ENCODE data around the gene TAS2R30.
"Not testable (repeated sequence)": the region's sequence is repeated elsewhere in the genome, so short reads cannot be mapped to it uniquely, and the experiment has no call there.

The TAS2R30 gene

GRCh38 chr12:11152725-11153124 lies 18.3 kb upstream of the TAS2R30 start:
- intact Hi-C loops (cut with micrococcal nuclease): no loop called here
- no peaks in the 10 kb centered on the region for H3K27me3 Mint-ChIP-seq
- H3K9me3 Mint-ChIP-seq: peaks cover 18% of the 10 kb centered on the region
- no peak overlapping the region for H3K4me3 Mint-ChIP-seq
- peaks cover 20% of the 10 kb centered on the region for H3K36me3 Mint-ChIP-seq (ENCODE audit: low read depth)
- H3K4me1 Mint-ChIP-seq (ENCODE audit: low read depth): no peaks in the 10 kb centered on the region
- no peak overlapping the region for H3K27ac Mint-ChIP-seq

- H3K4me1 Mint-ChIP-seq (ENCODE audit: low read depth): no peaks in the 10 kb centered on the region
- no peaks in the 10 kb centered on the region for H3K27me3 Mint-ChIP-seq
- intact Hi-C loops (cut with micrococcal nuclease): no loop called here
- peaks cover 12% of the 10 kb centered on the region for H3K36me3 Mint-ChIP-seq (ENCODE audit: low read depth)
- H3K9me3 Mint-ChIP-seq: peaks cover 8% of the 10 kb centered on the region
- no peak overlapping the region for H3K27ac Mint-ChIP-seq
- H3K4me3 Mint-ChIP-seq: no peak overlapping the region
Observed at GRCh38 chr12:11150832-11151231, 16.4 kb upstream of the TAS2R30 start.

GRCh38 chr12:11147420-11147819 lies 13.0 kb upstream of the TAS2R30 start:
- H3K36me3 Mint-ChIP-seq (ENCODE audit: low read depth): peaks cover 25% of the 10 kb centered on the region
- H3K4me1 Mint-ChIP-seq (ENCODE audit: low read depth): no peaks in the 10 kb centered on the region
- intact Hi-C loops (cut with micrococcal nuclease): no loop called here
- no peak overlapping the region for H3K4me3 Mint-ChIP-seq
- H3K27ac Mint-ChIP-seq: no peak overlapping the region
- no peaks in the 10 kb centered on the region for H3K27me3 Mint-ChIP-seq
- H3K9me3 Mint-ChIP-seq: peaks cover 18% of the 10 kb centered on the region

DNA sequence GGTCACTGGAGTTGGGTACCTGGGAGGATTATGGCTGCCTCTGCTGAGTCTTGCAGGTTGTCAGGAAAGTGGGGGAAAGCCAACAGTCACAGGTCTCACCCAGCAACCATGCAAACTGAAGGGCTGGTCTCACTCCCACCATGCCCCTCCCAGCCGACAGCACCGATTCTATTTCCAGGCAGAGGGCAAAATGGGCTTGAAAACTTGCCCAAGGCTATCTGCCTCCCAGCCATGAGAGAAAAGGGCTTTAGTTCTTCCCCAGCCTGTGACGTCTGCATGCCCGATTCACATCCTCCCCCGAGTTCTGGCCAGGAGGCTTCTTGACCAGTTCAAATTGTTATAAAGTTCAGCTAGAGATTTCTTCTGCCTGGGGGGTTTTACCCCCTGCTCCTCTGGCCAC lies 9.9 kb upstream of the TAS2R30 start:
- H3K27ac Mint-ChIP-seq: no peak overlapping the region
- intact Hi-C loops (cut with micrococcal nuclease): no loop called here
- peaks cover 20% of the 10 kb centered on the region for H3K36me3 Mint-ChIP-seq (ENCODE audit: low read depth)
- H3K4me1 Mint-ChIP-seq (ENCODE audit: low read depth): no peaks in the 10 kb centered on the region
- no peak overlapping the region for H3K4me3 Mint-ChIP-seq
- H3K27me3 Mint-ChIP-seq: no peaks in the 10 kb centered on the region
- H3K9me3 Mint-ChIP-seq: peaks cover 11% of the 10 kb centered on the region

GRCh38 chr12:11143352-11143751 lies 8.9 kb upstream of the TAS2R30 start:
- H3K27ac Mint-ChIP-seq: no peak overlapping the region
- H3K4me1 Mint-ChIP-seq (ENCODE audit: low read depth): no peaks in the 10 kb centered on the region
- H3K27me3 Mint-ChIP-seq: no peaks in the 10 kb centered on the region
- H3K36me3 Mint-ChIP-seq (ENCODE audit: low read depth): peaks cover 20% of the 10 kb centered on the region
- no peak overlapping the region for H3K4me3 Mint-ChIP-seq
- intact Hi-C loops (cut with micrococcal nuclease): no loop called here
- peaks cover 11% of the 10 kb centered on the region for H3K9me3 Mint-ChIP-seq

DNA sequence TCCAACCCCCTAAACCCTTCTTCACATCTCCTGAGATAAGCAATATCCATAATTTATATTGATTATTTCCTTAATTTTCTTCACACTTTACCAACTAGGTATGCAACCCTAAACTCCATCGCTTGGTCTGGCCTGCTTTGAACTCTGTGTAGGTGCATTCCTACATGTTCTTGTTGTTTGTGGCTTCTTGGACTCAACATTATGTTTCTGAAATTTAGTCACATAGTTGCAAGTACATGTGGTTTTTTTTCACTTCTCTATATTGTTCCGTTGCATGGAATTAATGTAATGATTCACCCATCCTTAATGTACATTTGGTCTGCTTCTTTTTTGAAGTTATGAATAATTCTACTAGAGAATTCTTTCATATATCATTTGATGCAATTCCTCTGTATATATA lies 1.6 kb upstream of the TAS2R30 start:
- Mint-ChIP-seq H3K4me1 (ENCODE audit: low read depth) (peaks cover 16% of the 10 kb centered on the region), H3K36me3 (ENCODE audit: low read depth) (peaks cover 3% of the 10 kb centered on the region), H3K27ac (no peak overlapping the region), H3K27me3 (no peaks in the 10 kb centered on the region), H3K4me3 (no peak overlapping the region), H3K9me3 (no peaks in the 10 kb centered on the region)
- intact Hi-C loops (cut with micrococcal nuclease): no loop called here

- Mint-ChIP-seq H3K27ac (no peak overlapping the region), H3K4me1 (ENCODE audit: low read depth) (peaks cover 16% of the 10 kb centered on the region), H3K36me3 (ENCODE audit: low read depth) (peaks cover 13% of the 10 kb centered on the region), H3K4me3 (no peak overlapping the region), H3K27me3 (no peaks in the 10 kb centered on the region), H3K9me3 (peaks cover 4% of the 10 kb centered on the region)
- intact Hi-C loops (cut with micrococcal nuclease): no loop called here
Observed at GRCh38 chr12:11133816-11134215, 628 bp downstream of the TAS2R30 start.

- no peak overlapping the region for H3K4me3 Mint-ChIP-seq
- intact Hi-C loops (cut with micrococcal nuclease): no loop called here
- no peak overlapping the region for H3K27ac Mint-ChIP-seq
- H3K27me3 Mint-ChIP-seq: no peaks in the 10 kb centered on the region
- peaks cover 16% of the 10 kb centered on the region for H3K4me1 Mint-ChIP-seq (ENCODE audit: low read depth)
- H3K9me3 Mint-ChIP-seq: peaks cover 5% of the 10 kb centered on the region
- peaks cover 19% of the 10 kb centered on the region for H3K36me3 Mint-ChIP-seq (ENCODE audit: low read depth)
Observed at GRCh38 chr12:11133162-11133561, 1.3 kb downstream of the TAS2R30 start.

GRCh38 chr12:11130999-11131398 lies 3.4 kb downstream of the TAS2R30 start:
- H3K27me3 Mint-ChIP-seq: no peaks in the 10 kb centered on the region
- intact Hi-C loops (cut with micrococcal nuclease): no loop called here
- peaks cover 21% of the 10 kb centered on the region for H3K36me3 Mint-ChIP-seq (ENCODE audit: low read depth)
- no peak overlapping the region for H3K4me3 Mint-ChIP-seq
- H3K9me3 Mint-ChIP-seq: peaks cover 5% of the 10 kb centered on the region
- H3K27ac Mint-ChIP-seq: no peak overlapping the region
- peaks cover 8% of the 10 kb centered on the region for H3K4me1 Mint-ChIP-seq (ENCODE audit: low read depth)

DNA sequence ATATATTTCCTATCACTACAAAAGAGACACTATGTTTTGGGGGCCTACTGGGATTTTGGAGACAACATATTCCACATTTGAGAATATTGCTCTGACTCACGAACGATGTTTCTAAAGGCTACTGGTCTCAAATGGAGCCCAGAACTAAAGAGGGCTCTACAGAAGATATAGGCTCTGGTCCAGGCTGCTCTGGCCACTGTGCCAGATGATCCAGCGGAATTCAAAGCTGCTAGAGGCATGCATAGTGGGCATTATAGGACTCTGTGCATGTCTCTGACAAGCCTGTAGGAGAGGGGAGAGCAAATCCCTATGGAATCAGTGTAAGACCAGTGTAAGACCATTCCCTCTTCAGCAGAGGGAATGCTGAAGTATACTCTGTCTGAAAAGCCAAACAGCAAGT lies 4.1 kb downstream of the TAS2R30 start:
- Mint-ChIP-seq H3K9me3 (peaks cover 5% of the 10 kb centered on the region), H3K4me3 (no peak overlapping the region), H3K4me1 (ENCODE audit: low read depth) (peaks cover 2% of the 10 kb centered on the region), H3K27ac (no peak overlapping the region), H3K36me3 (ENCODE audit: low read depth) (peaks cover 21% of the 10 kb centered on the region), H3K27me3 (no peaks in the 10 kb centered on the region)
- intact Hi-C loops (cut with micrococcal nuclease): no loop called here

DNA sequence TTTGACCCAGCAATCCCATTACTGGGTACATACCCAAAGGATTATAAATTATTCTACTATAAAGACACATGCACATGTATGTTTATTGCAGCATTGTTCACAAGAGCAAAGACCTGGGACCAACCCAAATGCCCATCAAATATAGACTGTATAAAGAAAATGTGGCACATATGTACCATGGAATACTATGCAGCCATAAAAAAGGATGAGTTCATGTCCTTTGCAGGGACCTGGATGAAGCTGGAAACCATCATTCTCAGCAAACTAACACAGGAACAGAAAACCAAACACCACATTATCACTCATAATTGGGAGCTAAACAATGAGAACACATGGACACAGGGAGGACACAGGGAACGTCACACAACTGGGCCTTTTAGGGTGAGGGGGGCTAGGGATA lies 20.3 kb downstream of the TAS2R30 start:
- Mint-ChIP-seq H3K9me3 (peaks cover 72% of the 10 kb centered on the region), H3K4me1 (ENCODE audit: low read depth) (peaks cover 23% of the 10 kb centered on the region), H3K36me3 (ENCODE audit: low read depth) (peaks cover 73% of the 10 kb centered on the region)
- H3K27ac Mint-ChIP-seq; H3K4me3 Mint-ChIP-seq; H3K27me3 Mint-ChIP-seq; intact Hi-C loops (cut with micrococcal nuclease): not testable (repeated sequence)

- peaks cover 78% of the 10 kb centered on the region for H3K36me3 Mint-ChIP-seq (ENCODE audit: low read depth)
- H3K27me3 Mint-ChIP-seq; H3K4me3 Mint-ChIP-seq; intact Hi-C loops (cut with micrococcal nuclease): not testable (repeated sequence)
- peaks cover 70% of the 10 kb centered on the region for H3K9me3 Mint-ChIP-seq
- peaks cover 26% of the 10 kb centered on the region for H3K4me1 Mint-ChIP-seq (ENCODE audit: low read depth)
- peak overlapping the region; percentile 21 for H3K27ac Mint-ChIP-seq
Observed at GRCh38 chr12:11111213-11111612, 23.2 kb downstream of the TAS2R30 start.

- Mint-ChIP-seq H3K36me3 (ENCODE audit: low read depth) (peaks cover 73% of the 10 kb centered on the region), H3K9me3 (peaks cover 61% of the 10 kb centered on the region), H3K27ac (no peak overlapping the region), H3K27me3 (no peaks in the 10 kb centered on the region), H3K4me1 (ENCODE audit: low read depth) (peaks cover 26% of the 10 kb centered on the region), H3K4me3 (no peak overlapping the region)
- intact Hi-C loops (cut with micrococcal nuclease): no loop called here
Observed at GRCh38 chr12:11108862-11109261, 25.6 kb downstream of the TAS2R30 start.

DNA sequence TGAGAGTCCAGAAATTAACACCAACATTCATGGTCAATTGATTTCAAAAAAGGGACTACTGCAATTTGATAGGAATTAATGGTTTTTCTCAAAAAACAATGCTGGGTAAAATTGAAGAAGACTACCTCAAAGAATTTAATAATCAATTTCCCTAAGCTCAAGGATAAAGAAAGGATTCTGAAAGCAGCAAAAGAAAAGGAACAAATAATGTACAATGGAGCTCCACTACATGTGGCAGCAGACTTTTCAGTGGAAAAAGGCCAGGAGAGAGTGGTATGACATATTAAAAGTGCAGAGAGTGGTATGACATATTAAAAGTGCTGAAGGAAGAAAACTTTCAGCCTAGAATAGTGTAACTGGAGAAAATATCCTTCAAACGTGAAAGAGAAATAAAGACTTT lies 26.7 kb downstream of the TAS2R30 start:
- no peaks in the 10 kb centered on the region for H3K27me3 Mint-ChIP-seq
- H3K4me3 Mint-ChIP-seq: no peak overlapping the region
- no peak overlapping the region for H3K27ac Mint-ChIP-seq
- peaks cover 62% of the 10 kb centered on the region for H3K9me3 Mint-ChIP-seq
- peaks cover 71% of the 10 kb centered on the region for H3K36me3 Mint-ChIP-seq (ENCODE audit: low read depth)
- intact Hi-C loops (cut with micrococcal nuclease): no loop called here
- H3K4me1 Mint-ChIP-seq (ENCODE audit: low read depth): peaks cover 26% of the 10 kb centered on the region

DNA sequence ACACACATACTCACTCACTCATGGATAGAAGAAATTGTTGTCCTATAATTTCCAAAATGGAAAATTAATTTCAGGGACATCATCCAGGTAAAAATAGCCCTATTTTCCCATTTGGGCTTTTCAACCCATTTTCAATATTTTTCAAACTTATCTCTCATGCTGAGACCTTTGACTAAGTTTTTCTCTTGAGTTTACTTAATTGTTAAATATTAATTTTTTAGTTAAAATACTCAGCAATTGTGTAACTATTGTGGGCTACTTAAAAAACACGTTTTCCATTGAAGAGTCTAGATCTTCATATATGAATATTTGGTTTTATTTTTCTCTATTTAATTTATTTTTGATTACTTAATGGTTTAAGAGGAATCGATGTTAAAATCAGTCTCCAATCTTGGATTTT lies 28.2 kb downstream of the TAS2R30 start:
- Mint-ChIP-seq H3K9me3 (peaks cover 47% of the 10 kb centered on the region), H3K27me3 (no peaks in the 10 kb centered on the region), H3K27ac (no peak overlapping the region), H3K4me1 (ENCODE audit: low read depth) (peaks cover 22% of the 10 kb centered on the region), H3K36me3 (ENCODE audit: low read depth) (peaks cover 58% of the 10 kb centered on the region), H3K4me3 (no peak overlapping the region)
- intact Hi-C loops (cut with micrococcal nuclease): no loop called here
